DMS79 (cell line): ENCODE data around the gene PLOD2.
"Not testable (repeated sequence)": the region's sequence is repeated elsewhere in the genome, so short reads cannot be mapped to it uniquely, and the experiment has no call there.

Experiments used
- DNase-seq: peaks from one replicate; lab custom pipeline; 2025; lab: John Stamatoyannopoulos, UW

The PLOD2 gene

GRCh38 chr3:146138902-146139301 is 22.1 kb downstream of the PLOD2 start:
- DNase-seq = no peak

GRCh38 chr3:146136647-146137046 is 24.3 kb downstream of the PLOD2 start:
- no peak for DNase-seq

GRCh38 chr3:146134348-146135117 is 26.5 kb downstream of the PLOD2 start:
- DNase-seq = no peak

- no peak for DNase-seq
These were observed 27.5 kb downstream of the PLOD2 start for GRCh38 chr3:146133441-146133840.

GRCh38 chr3:146131616-146132410 is 29.2 kb downstream of the PLOD2 start:
- DNase-seq = no peak

- no peak for DNase-seq
These were observed 30.1 kb downstream of the PLOD2 start for GRCh38 chr3:146130881-146131371.

GRCh38 chr3:146129750-146130149 is 31.2 kb downstream of the PLOD2 start:
- DNase-seq = no peak

- DNase-seq = no peak
These were observed 32.0 kb downstream of the PLOD2 start for GRCh38 chr3:146128939-146129338.

- no peak for DNase-seq
These were observed 32.8 kb downstream of the PLOD2 start for GRCh38 chr3:146128179-146128578.

GRCh38 chr3:146125951-146126350 is 35.0 kb downstream of the PLOD2 start:
- DNase-seq = no peak

GRCh38 chr3:146124126-146124801 is 36.7 kb downstream of the PLOD2 start:
- no peak for DNase-seq

- DNase-seq = no peak
These were observed 43.3 kb downstream of the PLOD2 start for GRCh38 chr3:146117406-146118285.

GRCh38 chr3:146115619-146116018 is 45.4 kb downstream of the PLOD2 start:
- DNase-seq = no peak

GRCh38 chr3:146113804-146114203 is 47.2 kb downstream of the PLOD2 start:
- DNase-seq = not testable (repeated sequence)

- no peak for DNase-seq
These were observed 49.6 kb downstream of the PLOD2 start for GRCh38 chr3:146111337-146111736.

- no peak for DNase-seq
These were observed 50.8 kb downstream of the PLOD2 start for GRCh38 chr3:146110161-146110560.

GRCh38 chr3:146106986-146107385 is 54.0 kb downstream of the PLOD2 start:
- no peak for DNase-seq

- no peak for DNase-seq
These were observed 56.9 kb downstream of the PLOD2 start for GRCh38 chr3:146104068-146104467.

GRCh38 chr3:146102885-146103284 is 58.1 kb downstream of the PLOD2 start:
- no peak for DNase-seq

GRCh38 chr3:146101538-146101937 is 59.4 kb downstream of the PLOD2 start:
- no peak for DNase-seq

- no peak for DNase-seq
These were observed 60.0 kb downstream of the PLOD2 start for GRCh38 chr3:146100825-146101444.
